Superior temporal gyrus (tissue), 1 donor: Measurements from ENCODE around the gene SOX10.

Source experiments
- DNase-seq: peaks from one replicate; pipeline ENCODE4 v3.0.0-alpha.2; 2016; ENCODE audit errors: extremely low spot score

Gene SOX10

GRCh38 chr22:37930270-37930951 is 53.9 kb downstream of the SOX10 start:
- DNase-seq = peak; percentile 55

GRCh38 chr22:37929390-37929789 is 55.0 kb downstream of the SOX10 start:
- DNase-seq = no peak

- DNase-seq = no peak
Observed at GRCh38 chr22:37927637-37927936, 56.8 kb downstream of the SOX10 start.

GRCh38 chr22:37926771-37927636 is 57.4 kb downstream of the SOX10 start:
- DNase-seq = no peak

- DNase-seq = no peak
Observed at GRCh38 chr22:37926358-37926757, 58.0 kb downstream of the SOX10 start.

GRCh38 chr22:37925767-37926166 is 58.6 kb downstream of the SOX10 start:
- DNase-seq = no peak

- no peak for DNase-seq
Observed at GRCh38 chr22:37925330-37925729, 59.0 kb downstream of the SOX10 start.

- DNase-seq = no peak
Observed at GRCh38 chr22:37924386-37925065, 59.8 kb downstream of the SOX10 start.

GRCh38 chr22:37923927-37924326 is 60.4 kb downstream of the SOX10 start:
- DNase-seq = no peak
